B cell (primary cell): ENCODE data around the gene FBXO42. TPM values are rescaled to one million over a fixed set of nuclear protein-coding genes. Genes with fewer than 3 reads are reported as not detected.

Experiments used
- ATAC-seq: fragments of 200-7000 bp; cut with Tn5 transposase; one replicate; pipeline ENCODE4 v1.10.0; 2021; ENCODE audit warnings: low read depth, mild to moderate bottlenecking, moderate number of reproducible peaks, moderate library complexity
- CTCF ChIA-PET: fragments of 350-600 bp; sonication (Branson Sonifier 250); formaldehyde crosslinking; loops from one replicate; lab custom pipeline; 2021; ENCODE audit warnings: antibody characterized with exemption, inconsistent platforms; lab: Charles Lee
- POLR2A ChIA-PET: fragments of 350-600 bp; sonication (Branson Sonifier 250); formaldehyde crosslinking; loops from one replicate; lab custom pipeline; 2021; ENCODE audit warnings: antibody characterized with exemption; lab: Charles Lee
- DNase-seq: peaks from one replicate; pipeline ENCODE4 v3.0.0; 2013
- H2AFZ ChIP-seq: 2 replicates; pipeline ENCODE4 v1.6.1; 2012; ENCODE audit warnings: mild to moderate bottlenecking, low read depth, low read length; ENCODE audit not compliant: insufficient read depth, poor library complexity, severe bottlenecking
- H3K27ac ChIP-seq, 2 donors: 1 replicate in 1 of 2; 2 replicates in 1 of 2; pipeline ENCODE4 v1.5.1; 2012 to 2013; ENCODE audit warnings: low read length in 2 of 2, mild to moderate bottlenecking in 2 of 2, moderate library complexity in 1 of 2
- H3K27me3 ChIP-seq, 4 experiments: fragments of 200-600 bp in 1 of 4; sonication (generic) in 1 of 4; replicated peaks in 1 of 4; 1 replicate in 2 of 4; 2 replicates in 2 of 4; pipeline versions ENCODE4 v1.6.1 to v1.7.0; 2013 to 2016; ENCODE audit warnings: low read length in 3 of 4, mild to moderate bottlenecking in 2 of 4, mixed read lengths in 1 of 4, moderate library complexity in 1 of 4; ENCODE audit not compliant: insufficient read depth in 4 of 4, control insufficient read depth in 3 of 4; ENCODE audit errors: control extremely low read depth in 1 of 4
- H3K36me3 ChIP-seq, 2 experiments: replicated peaks in 1 of 2; 1 replicate in 1 of 2; 2 replicates in 1 of 2; pipeline versions ENCODE4 v1.6.1 to v1.7.1; 2013; ENCODE audit warnings: low read length in 1 of 2; ENCODE audit not compliant: insufficient read depth in 2 of 2, control insufficient read depth in 1 of 2; ENCODE audit errors: control extremely low read depth in 1 of 2, extremely low read depth in 1 of 2
- H3K4me1 ChIP-seq, 2 donors: fragments of 200-600 bp in 1 of 2; sonication (generic) in 1 of 2; 1 replicate in 1 of 2; 2 replicates in 1 of 2; pipeline versions ENCODE4 v1.5.1 to v1.6.1; 2013 to 2017; ENCODE audit warnings: low read length in 2 of 2; ENCODE audit not compliant: control insufficient read depth in 2 of 2, insufficient read depth in 2 of 2
- H3K4me2 ChIP-seq: replicated peaks from 2 replicates; pipeline ENCODE3; 2012; ENCODE audit warnings: mild to moderate bottlenecking, low read depth, low read length; ENCODE audit not compliant: poor library complexity, severe bottlenecking
- H3K4me3 ChIP-seq, 5 experiments: fragments of 200-600 bp in 1 of 5; sonication (generic) in 1 of 5; 1 replicate in 3 of 5; 2 replicates in 2 of 5; pipeline versions ENCODE4 v1.5.1 to v1.7.0; 2011 to 2016; ENCODE audit warnings: low read length in 4 of 5, mild to moderate bottlenecking in 4 of 5, low read depth in 2 of 5, control low read depth in 1 of 5, moderate library complexity in 1 of 5; ENCODE audit not compliant: insufficient read depth in 1 of 5; ENCODE audit errors: control extremely low read depth in 1 of 5, extremely low read depth in 1 of 5
- H3K79me2 ChIP-seq: fragments of 200-600 bp; sonication (generic); one replicate; pipeline ENCODE4 v1.6.0; 2016; ENCODE audit warnings: low read length; ENCODE audit not compliant: control insufficient read depth, insufficient read depth
- H3K9ac ChIP-seq: fragments of 200-600 bp; sonication (generic); 2 replicates; pipeline ENCODE4 v1.6.1; 2017; ENCODE audit warnings: mild to moderate bottlenecking, low read length, moderate library complexity
- H3K9me3 ChIP-seq, 3 donors: one replicate each; pipeline versions ENCODE4 v1.6.1 to v1.7.1; 2013; ENCODE audit warnings: low read length in 2 of 3; ENCODE audit not compliant: control insufficient read depth in 2 of 3, insufficient read depth in 1 of 3; ENCODE audit errors: control extremely low read depth in 1 of 3
- H4K20me1 ChIP-seq: 2 replicates; pipeline ENCODE4 v1.6.0; 2012; ENCODE audit warnings: mild to moderate bottlenecking, low read length; ENCODE audit not compliant: insufficient read depth, control insufficient read depth, poor library complexity, severe bottlenecking
- H3K27ac Mint-ChIP-seq: one replicate; pipeline ENCODE4 v1.8.0; 2021; ENCODE audit warnings: mixed read lengths
- H3K27me3 Mint-ChIP-seq: one replicate; pipeline ENCODE4 v1.8.0; 2021; ENCODE audit warnings: mixed read lengths
- H3K4me1 Mint-ChIP-seq: one replicate; pipeline ENCODE4 v1.8.0; 2021; ENCODE audit warnings: mixed read lengths
- H3K4me3 Mint-ChIP-seq: one replicate; pipeline ENCODE4 v1.8.0; 2021; ENCODE audit warnings: mixed read lengths
- H3K9me3 Mint-ChIP-seq: one replicate; pipeline ENCODE4 v1.8.0; 2022; ENCODE audit warnings: mixed read lengths; ENCODE audit not compliant: insufficient read depth
- EZH2 ChIP-seq: IDR thresholded peaks from 2 replicates; pipeline ENCODE4 v1.6.1; 2012; ENCODE audit warnings: borderline replicate concordance, low read depth, mild to moderate bottlenecking, moderate library complexity, low read length; ENCODE audit not compliant: insufficient read depth, poor library complexity, severe bottlenecking
- WGBS: methylation state at CpG from one replicate; pipeline ENCODE4 v1.1.5; 2013; ENCODE audit warnings: missing lambda C conversion rate; ENCODE audit not compliant: insufficient coverage; 5-methylcytosine and 5-hydroxymethylcytosine counted together
- intact Hi-C: fragments of 100-400 bp; cut with micrococcal nuclease; formaldehyde crosslinking; loops from one replicate; pipeline ENCODE4 v1.10.0; 2022
- polyA plus RNA-seq: library from polyadenylated mRNA; depleted of rRNA; stranded (reverse); fragments of >200 nt; gene quantifications from 2 replicates; pipeline ENCODE4 v1.2.3, GENCODE V29; 2012
- total RNA-seq, 2 donors: library from RNA; stranded (reverse); fragments of 120-200 nt in 1 of 2; gene quantifications; 1 replicate in 1 of 2; 2 replicates in 1 of 2; pipeline versions ENCODE4 v1.2.3 to v1.2.4, GENCODE V29; 2013 to 2022
- TF ChIP-seq, protein P1 (sequence below): fragments of 200-600 bp; IDR thresholded peaks from one replicate; pipeline ENCODE4 v1.8.0; 2022; ENCODE audit warnings: antibody characterized with exemption, mild to moderate bottlenecking

The FBXO42 gene
- total and polyA plus RNA-seq, 2 donors (not counting 1 experiment from before 2014, with no cell fraction given) = 17.2 to 33.1 TPM

DNA sequence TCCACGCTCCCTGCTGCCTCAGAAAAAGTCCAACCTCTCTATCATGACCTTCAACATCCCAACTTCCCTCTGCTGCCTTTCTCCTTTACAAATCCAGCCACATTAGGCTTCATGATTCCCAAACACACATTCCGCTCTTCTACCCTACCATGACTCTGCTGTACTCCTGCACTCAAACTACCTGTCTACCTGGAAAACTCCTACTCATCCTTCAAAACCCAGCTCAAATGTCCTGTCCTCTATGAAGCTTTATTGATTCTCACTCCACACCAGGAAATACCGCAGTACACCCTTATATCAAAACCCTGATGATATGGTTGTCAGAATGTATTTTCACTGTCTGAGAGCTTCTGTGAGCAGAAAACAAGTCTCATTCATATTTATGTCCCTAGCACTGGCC is 148.7 kb downstream of the FBXO42 start:
- Mint-ChIP-seq H3K27me3 (no peaks in the 10 kb centered on the region), H3K4me3 (no peak overlapping the region), H3K9me3 (no peaks in the 10 kb centered on the region), H3K4me1 (peaks cover 10% of the 10 kb centered on the region), H3K27ac (no peak overlapping the region)
- H3K36me3 ChIP-seq = peaks cover 0 to 12% of the 10 kb centered on the region in 2 experiments
- no peak overlapping the region for H3K9ac ChIP-seq
- ChIA-PET CTCF (interaction anchor here (0.9 to 3.3 kb wide), 5 partner anchors 34 to 161 kb away, joined by 3 to 13 read pairs (median 4); partner anchors contain the start of gene CPLANE2), POLR2A (no interaction called here)
- H3K27me3 ChIP-seq = no peaks in the 10 kb centered on the region
- no peak overlapping the region for H2AFZ ChIP-seq
- peaks cover 15% of the 10 kb centered on the region for H4K20me1 ChIP-seq
- no peaks in the 10 kb centered on the region for H3K9me3 ChIP-seq
- WGBS = 17% methylated on average over 2 of the region's 3 CpGs
- H3K4me3 ChIP-seq = no peak overlapping the region
- no peak overlapping the region for H3K4me2 ChIP-seq
- H3K27ac ChIP-seq = no peak overlapping the region
- DNase-seq (no peak), ATAC-seq (no peak)
- TF ChIP-seq EZH2 = no peak
- TF ChIP-seq, protein P1, sequence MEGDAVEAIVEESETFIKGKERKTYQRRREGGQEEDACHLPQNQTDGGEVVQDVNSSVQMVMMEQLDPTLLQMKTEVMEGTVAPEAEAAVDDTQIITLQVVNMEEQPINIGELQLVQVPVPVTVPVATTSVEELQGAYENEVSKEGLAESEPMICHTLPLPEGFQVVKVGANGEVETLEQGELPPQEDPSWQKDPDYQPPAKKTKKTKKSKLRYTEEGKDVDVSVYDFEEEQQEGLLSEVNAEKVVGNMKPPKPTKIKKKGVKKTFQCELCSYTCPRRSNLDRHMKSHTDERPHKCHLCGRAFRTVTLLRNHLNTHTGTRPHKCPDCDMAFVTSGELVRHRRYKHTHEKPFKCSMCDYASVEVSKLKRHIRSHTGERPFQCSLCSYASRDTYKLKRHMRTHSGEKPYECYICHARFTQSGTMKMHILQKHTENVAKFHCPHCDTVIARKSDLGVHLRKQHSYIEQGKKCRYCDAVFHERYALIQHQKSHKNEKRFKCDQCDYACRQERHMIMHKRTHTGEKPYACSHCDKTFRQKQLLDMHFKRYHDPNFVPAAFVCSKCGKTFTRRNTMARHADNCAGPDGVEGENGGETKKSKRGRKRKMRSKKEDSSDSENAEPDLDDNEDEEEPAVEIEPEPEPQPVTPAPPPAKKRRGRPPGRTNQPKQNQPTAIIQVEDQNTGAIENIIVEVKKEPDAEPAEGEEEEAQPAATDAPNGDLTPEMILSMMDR = no peak
- H3K79me2 ChIP-seq = peaks cover 8% of the 10 kb centered on the region
- intact Hi-C loops = no loop called here
- H3K4me1 ChIP-seq = peaks cover 12 to 17% of the 10 kb centered on the region in 2 donors

DNA sequence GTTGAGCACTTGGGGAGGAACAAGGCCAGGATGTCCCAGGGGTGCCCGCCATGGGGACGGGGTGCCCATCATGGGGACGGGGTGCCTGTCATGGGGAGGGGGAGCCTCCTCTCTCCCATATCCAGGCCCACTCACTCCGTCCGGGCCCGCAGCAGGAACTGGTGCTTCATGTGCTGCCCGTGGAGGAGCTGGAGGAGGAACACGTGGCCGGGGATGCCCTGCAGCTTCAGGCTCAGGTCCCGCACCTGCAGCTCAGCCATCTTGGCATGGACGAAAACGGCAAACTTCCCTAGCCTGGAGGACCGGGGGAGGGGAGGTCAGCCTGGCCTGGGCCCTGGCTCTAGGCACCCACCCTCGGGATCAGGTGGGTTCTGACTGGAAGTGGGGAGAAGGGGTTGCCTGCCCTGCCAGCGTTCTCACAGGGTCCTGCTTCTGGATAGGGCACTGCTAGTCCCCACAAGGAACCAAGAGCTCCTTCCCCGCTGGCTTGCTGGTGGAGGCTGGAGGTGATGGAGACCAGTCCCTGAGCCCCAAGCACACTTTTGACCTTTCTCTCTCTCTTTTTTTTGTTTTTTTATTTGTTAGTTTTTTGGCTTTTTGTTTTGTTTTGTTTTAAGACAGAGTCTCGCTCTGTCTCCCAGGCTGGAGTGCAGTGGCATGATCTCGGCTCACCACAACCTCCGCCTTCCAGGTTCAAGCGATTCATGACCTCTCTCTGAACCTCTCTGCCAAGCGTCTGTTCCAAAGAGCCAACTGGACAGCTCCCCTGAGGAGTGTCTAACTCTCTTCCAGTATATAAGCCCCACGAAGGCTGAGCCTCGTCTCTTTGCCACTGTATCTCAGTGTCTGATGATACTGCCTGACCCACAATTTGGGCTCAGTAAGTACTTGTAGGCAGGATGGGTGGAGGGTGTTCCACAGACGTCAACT is 149.7 kb downstream of the FBXO42 start:
- no peak overlapping the region for H3K4me2 ChIP-seq
- POLR2A ChIA-PET = interaction anchor here (0.6 kb wide), 1 partner anchor 357 kb away, joined by 6 read pairs; no protein-coding TSS in a partner anchor
- no peak for DNase-seq
- H3K27me3 ChIP-seq = no peaks in the 10 kb centered on the region
- peaks cover 12 to 15% of the 10 kb centered on the region in 2 donors for H3K4me1 ChIP-seq
- no peak overlapping the region for H3K4me3 ChIP-seq
- peaks cover 15% of the 10 kb centered on the region for H4K20me1 ChIP-seq
- peaks cover 10% of the 10 kb centered on the region for H3K4me1 Mint-ChIP-seq
- H3K9me3 Mint-ChIP-seq = no peaks in the 10 kb centered on the region
- no peak for ATAC-seq
- H3K27me3 Mint-ChIP-seq = no peaks in the 10 kb centered on the region
- no peaks in the 10 kb centered on the region for H3K9me3 ChIP-seq
- peaks cover 0 to 12% of the 10 kb centered on the region in 2 experiments for H3K36me3 ChIP-seq
- intact Hi-C loops = no loop called here
- CTCF ChIA-PET = interaction anchor here (0.7 to 2.8 kb wide), 2 partner anchors 42 to 123 kb away, joined by 3 to 13 read pairs; no protein-coding TSS in a partner anchor
- H2AFZ ChIP-seq = no peak overlapping the region
- 98% methylated on average over 16 of the region's 24 CpGs for WGBS
- no peak overlapping the region for H3K27ac ChIP-seq
- no peak overlapping the region for H3K27ac Mint-ChIP-seq
- no peak overlapping the region for H3K9ac ChIP-seq
- no peak overlapping the region for H3K4me3 Mint-ChIP-seq
- H3K79me2 ChIP-seq = peaks cover 8% of the 10 kb centered on the region
- TF ChIP-seq, protein P1 = no peak
- no peak for TF ChIP-seq EZH2
